Motor neuron (in vitro differentiated cells): ENCODE measurements around the gene GGNBP2. TPM values are rescaled to one million over a fixed set of nuclear protein-coding genes. Genes with fewer than 3 reads are reported as not detected.
A peak's percentile ranks its signal among the peaks of the same experiment; 100 is the strongest.

Experiments
- ATAC-seq, 8 experiments: fragments of 200-7000 bp; cut with Tn5 transposase; replicated peaks in 6 of 8; 2 replicates each; pipeline ENCODE4 v1.8.0; 2021; ENCODE audit warnings: mild to moderate bottlenecking in 8 of 8, moderate library complexity in 8 of 8
- H3K27ac ChIP-seq, 2 donors: fragments of 250-450 bp; sonication (Bioruptor Pico); 2 replicates each; pipeline ENCODE4 v1.9.0; 2021; ENCODE audit warnings: antibody characterized with exemption in 2 of 2, mild to moderate bottlenecking in 2 of 2, moderate library complexity in 1 of 2
- H3K4me1 ChIP-seq, 2 donors: fragments of 250-450 bp; sonication (Bioruptor Pico); replicated peaks in 1 of 2; 2 replicates each; pipeline ENCODE4 v1.6.1; 2021; ENCODE audit warnings: antibody characterized with exemption in 2 of 2, mild to moderate bottlenecking in 2 of 2, moderate library complexity in 1 of 2
- H3K4me3 ChIP-seq, 5 donors: fragments of 250-450 bp; sonication (Bioruptor Pico); 2 replicates each; pipeline ENCODE4 v1.9.0; 2021; ENCODE audit warnings: antibody characterized with exemption in 5 of 5, mild to moderate bottlenecking in 5 of 5, moderate library complexity in 4 of 5
- WGBS, 10 experiments: fragments of 450-650 bp; shearing (Covaris generic); methylation state at CpG; one replicate each; pipeline ENCODE4 v1.0.0; 2022; 5-methylcytosine and 5-hydroxymethylcytosine counted together
- in situ Hi-C, 9 experiments: fragments of 400-800 bp; cut with MboI; loops; one replicate each; pipeline ENCODE4 v1.15.0; 2021; ENCODE audit warnings: low sequenced_read_pairs in 9 of 9, low pct_unique_long_range_greater_than_20kb in 2 of 9; ENCODE audit not compliant: unreplicated experiment in 9 of 9
- total RNA-seq, 8 experiments: library from RNA; unstranded; fragments of 300-600 nt; gene quantifications; 2 replicates each; pipeline versions ENCODE4 v1.2.3 to v1.2.4, GENCODE V29; 2022

GGNBP2 gene
- total RNA-seq, 8 experiments from 2014 or later = 45.8 to 103 (median 62.8) TPM

GRCh38 chr17:36631022-36631421, 86.3 kb downstream of the GGNBP2 start:
- ATAC-seq = no peak
- in situ Hi-C loops = loop anchor here in 6 of 9 experiments (25.0 kb wide), 3 partner anchors 306 to 581 kb away; partner anchors contain the start of genes AATF (in 4 of the 6) and LHX1 (in 4 of the 6)
- WGBS, 10 experiments = 30 to 100% (median 56%) methylated on average over 2 to 4 of the region's 4 CpGs; no CpG with 5 or more reads in 5 of the 10 experiments

DNA sequence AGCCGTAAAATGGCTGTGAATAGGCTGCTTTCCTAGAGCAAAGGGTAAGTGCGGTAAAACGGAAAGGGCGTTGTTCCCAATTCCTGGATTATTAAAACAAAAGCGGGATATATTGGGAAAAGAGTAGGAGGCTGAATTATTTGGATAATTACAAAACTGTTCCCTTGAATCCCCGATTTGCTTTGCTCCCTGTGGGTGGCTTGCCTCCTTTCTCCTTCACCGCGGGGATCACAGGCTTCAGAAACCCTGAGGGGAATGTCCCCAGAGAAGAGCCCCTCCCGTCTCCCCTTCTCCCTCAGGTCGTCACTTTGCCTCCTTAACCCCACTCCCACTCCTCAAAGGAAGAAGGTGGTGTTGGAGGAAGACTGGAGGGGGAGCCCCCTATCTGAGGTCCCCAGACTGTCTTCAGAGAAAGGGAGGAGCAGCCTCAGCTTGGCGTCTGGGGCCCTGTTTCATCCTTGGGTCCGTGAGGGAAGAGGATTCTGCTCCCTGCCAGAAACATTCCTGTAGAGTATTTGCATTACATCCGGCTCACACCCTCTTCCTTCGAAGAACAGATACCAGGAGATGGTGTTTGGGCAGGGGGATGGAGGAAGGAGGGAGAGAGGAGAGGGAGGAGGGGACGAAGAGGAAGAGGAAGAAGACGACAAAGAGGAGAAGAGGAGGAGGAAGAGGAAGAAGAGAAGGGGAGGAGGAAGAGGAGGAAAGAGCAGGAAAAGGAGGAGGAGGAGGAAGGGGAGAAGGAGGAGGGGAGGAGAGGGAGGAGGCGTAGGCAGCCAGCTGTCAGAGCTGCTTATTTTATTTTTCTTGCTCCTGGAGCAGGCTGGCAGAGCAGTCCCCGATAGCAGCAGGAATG, 88.4 kb downstream of the GGNBP2 start:
- H3K4me1 ChIP-seq = peaks cover 25 to 42% of the 10 kb centered on the region in 2 donors
- peak in 3 of 8 experiments; percentile 49 to 80 (median 71) for ATAC-seq
- 18 to 74% (median 43%) methylated on average over 2 to 8 of the region's 18 CpGs for WGBS, 10 experiments
- no peak overlapping the region for H3K4me3 ChIP-seq
- H3K27ac ChIP-seq = no peak overlapping the region
- in situ Hi-C loops = loop anchor here in 6 of 9 experiments (25.0 kb wide), 3 partner anchors 304 to 579 kb away; partner anchors contain the start of genes AATF (in 4 of the 6) and LHX1 (in 4 of the 6)

More at GRCh38 chr17:36631022-36631421, 86.3 kb downstream of the GGNBP2 start:
- H3K4me1 ChIP-seq = peaks cover 33 to 50% of the 10 kb centered on the region in 2 donors
- no peak overlapping the region for H3K4me3 ChIP-seq
- no peak overlapping the region for H3K27ac ChIP-seq

Other genes starting within 250 kb of the GGNBP2 start
- gene TBC1D3G, start 221.0 kb upstream of the GGNBP2 start, total RNA-seq = 1 to 10 TPM in 1 of 8 experiments, under 1 TPM in 1, not detected in 6; 0.31 to 1.5 TPM
- 1 to 10 TPM in 3 of 8 experiments, under 1 TPM in 1, not detected in 4; 0.87 to 3.7 (median 2.8) TPM for gene TBC1D3H, start 156.5 kb upstream of the GGNBP2 start, total RNA-seq
- gene ZNHIT3, start 58.2 kb upstream of the GGNBP2 start, total RNA-seq = 10 to 100 TPM; 40.8 to 83.4 (median 64.4) TPM
- gene MYO19, start 10.1 kb upstream of the GGNBP2 start, total RNA-seq = 100 to 1,000 TPM in 1 of 8 experiments, 10 to 100 TPM in 7; 15.3 to 103 (median 31.1) TPM
- 10 to 100 TPM in 4 of 8 experiments, 1 to 10 TPM in 4; 3.3 to 27.2 (median 8.8) TPM for gene PIGW, start 9.9 kb upstream of the GGNBP2 start, total RNA-seq
- 10 to 100 TPM in 6 of 8 experiments, 1 to 10 TPM in 2; 6.8 to 32.3 (median 11.1) TPM for gene DHRS11, start 47.0 kb downstream of the GGNBP2 start, total RNA-seq
- 10 to 100 TPM in 3 of 8 experiments, 1 to 10 TPM in 5; 2.3 to 15.1 (median 3.8) TPM for gene MRM1, start 56.7 kb downstream of the GGNBP2 start, total RNA-seq